ENCODE results near the gene ANKH.

ANKH gene

GRCh38 chr5:14744296-14745187 is 127.0 kb downstream of the ANKH start:
- no peak overlapping the region for H3K4me3 ChIP-seq (replicated peaks in 1 of 2; ENCODE audit: low read depth in 2 of 2, low read length in 2 of 2)
- no peak for DNase-seq (ENCODE audit: low read depth in 2 of 2)
- TF ChIP-seq, protein P1, sequence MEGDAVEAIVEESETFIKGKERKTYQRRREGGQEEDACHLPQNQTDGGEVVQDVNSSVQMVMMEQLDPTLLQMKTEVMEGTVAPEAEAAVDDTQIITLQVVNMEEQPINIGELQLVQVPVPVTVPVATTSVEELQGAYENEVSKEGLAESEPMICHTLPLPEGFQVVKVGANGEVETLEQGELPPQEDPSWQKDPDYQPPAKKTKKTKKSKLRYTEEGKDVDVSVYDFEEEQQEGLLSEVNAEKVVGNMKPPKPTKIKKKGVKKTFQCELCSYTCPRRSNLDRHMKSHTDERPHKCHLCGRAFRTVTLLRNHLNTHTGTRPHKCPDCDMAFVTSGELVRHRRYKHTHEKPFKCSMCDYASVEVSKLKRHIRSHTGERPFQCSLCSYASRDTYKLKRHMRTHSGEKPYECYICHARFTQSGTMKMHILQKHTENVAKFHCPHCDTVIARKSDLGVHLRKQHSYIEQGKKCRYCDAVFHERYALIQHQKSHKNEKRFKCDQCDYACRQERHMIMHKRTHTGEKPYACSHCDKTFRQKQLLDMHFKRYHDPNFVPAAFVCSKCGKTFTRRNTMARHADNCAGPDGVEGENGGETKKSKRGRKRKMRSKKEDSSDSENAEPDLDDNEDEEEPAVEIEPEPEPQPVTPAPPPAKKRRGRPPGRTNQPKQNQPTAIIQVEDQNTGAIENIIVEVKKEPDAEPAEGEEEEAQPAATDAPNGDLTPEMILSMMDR (IDR thresholded peaks at IDR 0.05; ENCODE audit: low read depth, low read length) = no peak

DNA sequence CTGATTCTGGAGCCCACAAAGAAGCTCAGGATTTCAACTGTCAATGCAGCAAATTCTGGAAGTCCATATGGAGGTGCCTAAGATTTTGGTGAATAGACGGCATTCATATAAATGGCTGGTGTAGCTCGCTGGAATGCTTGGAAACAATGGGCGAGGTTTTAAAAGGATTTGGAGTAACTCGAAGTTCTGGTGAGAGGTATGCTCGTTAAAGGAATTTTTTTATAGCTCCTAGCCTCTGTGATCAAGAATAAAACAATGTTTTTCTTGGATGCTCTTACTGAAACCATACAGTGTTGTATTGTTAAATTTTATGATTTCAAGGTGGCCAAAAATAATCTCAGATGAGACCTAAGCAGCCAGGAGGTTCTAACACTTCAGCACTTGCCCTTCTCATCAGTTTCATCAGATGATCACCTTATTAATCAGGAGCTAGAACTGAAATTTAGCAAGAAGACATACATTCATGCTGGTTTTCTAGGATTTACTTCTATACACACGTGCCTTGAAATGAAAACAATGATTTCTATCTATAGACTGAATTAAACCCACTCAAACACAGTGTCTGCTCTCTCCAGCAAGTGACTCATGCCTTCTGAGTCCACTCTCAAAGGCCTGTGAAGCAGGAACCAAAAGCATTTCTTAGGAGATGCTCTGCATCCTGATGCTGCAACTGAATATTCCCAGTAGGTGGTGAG is 127.8 kb downstream of the ANKH start:
- TF ChIP-seq, protein P1 (IDR thresholded peaks at IDR 0.05; ENCODE audit: low read depth, low read length) = no peak
- no peak overlapping the region for H3K4me3 ChIP-seq (replicated peaks in 1 of 2; ENCODE audit: low read depth in 2 of 2, low read length in 2 of 2)
- peak; percentile 10 to 53 for DNase-seq (ENCODE audit: low read depth in 2 of 2)

- DNase-seq (ENCODE audit: low read depth in 2 of 2) = no peak
- TF ChIP-seq, protein P1 (IDR thresholded peaks at IDR 0.05; ENCODE audit: low read depth, low read length) = no peak
- no peak overlapping the region for H3K4me3 ChIP-seq (replicated peaks in 1 of 2; ENCODE audit: low read depth in 2 of 2, low read length in 2 of 2)
Measured at GRCh38 chr5:14742498-14742897, 129.1 kb downstream of the ANKH start.

- TF ChIP-seq, protein P1 (IDR thresholded peaks at IDR 0.05; ENCODE audit: low read depth, low read length) = no peak
- no peak for DNase-seq (ENCODE audit: low read depth in 2 of 2)
Measured at GRCh38 chr5:14741801-14742440, 129.7 kb downstream of the ANKH start.

GRCh38 chr5:14741131-14741530 is 130.4 kb downstream of the ANKH start:
- no peak overlapping the region for H3K4me3 ChIP-seq (replicated peaks in 1 of 2; ENCODE audit: low read depth in 2 of 2, low read length in 2 of 2)
- TF ChIP-seq, protein P1 (IDR thresholded peaks at IDR 0.05; ENCODE audit: low read depth, low read length) = no peak
- DNase-seq (ENCODE audit: low read depth in 2 of 2) = no peak

More at GRCh38 chr5:14741801-14742440, 129.7 kb downstream of the ANKH start:
- H3K4me3 ChIP-seq (replicated peaks in 1 of 2; ENCODE audit: low read depth in 2 of 2, low read length in 2 of 2) = no peak overlapping the region

DNA sequence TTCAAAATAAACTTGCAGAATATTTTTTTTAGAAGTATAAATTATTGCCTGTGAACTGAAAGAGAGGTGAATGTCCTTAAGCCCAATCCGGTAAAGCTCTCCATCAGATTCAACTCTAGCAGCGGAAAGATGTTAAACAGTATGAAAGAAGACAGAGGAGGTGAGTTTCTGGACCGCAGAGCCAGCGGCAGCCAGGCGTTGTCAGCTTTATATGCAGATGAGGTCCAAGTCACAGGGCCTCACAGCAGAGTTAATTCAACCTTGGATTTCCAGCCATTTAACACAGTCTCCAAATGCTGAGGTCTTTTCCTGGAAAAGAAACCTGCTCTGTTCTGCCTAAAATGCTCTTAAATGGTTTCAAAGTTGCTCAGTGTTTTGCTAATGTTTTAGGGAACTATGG is 131.6 kb downstream of the ANKH start:
- H3K4me3 ChIP-seq (replicated peaks in 1 of 2; ENCODE audit: low read depth in 2 of 2, low read length in 2 of 2) = no peak overlapping the region
- no peak for DNase-seq (ENCODE audit: low read depth in 2 of 2)
- TF ChIP-seq, protein P1 (IDR thresholded peaks at IDR 0.05; ENCODE audit: low read depth, low read length) = no peak

Measured in cardiac fibroblast (primary cell).